ENCODE data around the gene CARMIL3.
"Not testable (repeated sequence)": the region's sequence is repeated elsewhere in the genome, so short reads cannot be mapped to it uniquely, and the experiment has no call there.

CARMIL3 gene

DNA sequence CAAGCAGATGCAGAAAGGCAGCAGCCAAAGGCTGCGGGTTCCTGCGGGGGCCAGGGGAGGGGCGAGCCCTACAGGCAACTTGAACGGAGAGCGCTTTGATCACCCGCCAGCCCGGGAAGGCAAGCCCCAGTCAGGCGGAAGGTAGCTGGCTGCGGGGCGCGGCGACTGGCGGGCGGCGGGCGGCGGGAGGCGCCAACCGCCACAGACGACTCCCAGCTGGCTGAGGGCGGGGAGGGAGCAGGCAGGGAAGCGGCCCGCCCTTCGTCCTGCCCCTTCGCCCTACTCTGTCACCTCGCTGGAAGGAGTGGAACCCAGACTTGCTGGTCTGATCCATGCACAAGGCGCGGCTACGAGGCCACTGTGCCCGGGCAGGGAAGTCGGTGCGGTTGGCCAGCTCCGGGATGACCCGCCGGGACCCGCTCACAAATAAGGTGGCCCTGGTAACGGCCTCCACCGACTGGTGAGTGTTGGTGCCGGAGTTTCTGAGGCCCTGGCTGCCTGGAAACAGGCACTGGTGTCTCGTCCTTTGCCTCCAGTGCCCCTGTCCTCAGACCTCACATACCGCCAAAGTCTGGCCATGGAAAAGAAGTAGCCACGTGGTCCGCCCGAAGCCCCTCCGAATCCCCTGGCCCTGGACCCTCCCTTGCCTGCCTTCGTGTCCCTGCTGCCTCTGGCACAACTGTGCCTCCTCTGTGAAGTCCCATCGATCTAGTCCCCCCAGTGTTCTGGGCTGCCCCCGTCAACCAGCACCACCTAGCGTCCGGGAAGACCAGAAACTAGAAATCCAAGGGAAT is 15.4 kb upstream of the CARMIL3 start:
- H3K9me3 ChIP-seq: peaks cover 0 to 7% (median 0%) of the 10 kb centered on the region in 3 donors
- peak overlapping the region; percentile 52 to 68 for H3K4me3 ChIP-seq
- peak overlapping the region; percentile 82 to 96 for H3K27ac ChIP-seq
- H3K4me1 ChIP-seq: peaks cover 0 to 5% (median 2%) of the 10 kb centered on the region in 4 donors
- no peaks in the 10 kb centered on the region for H3K36me3 ChIP-seq
- DNase-seq: peak; percentile 83 to 91
- TF ChIP-seq, protein P1, sequence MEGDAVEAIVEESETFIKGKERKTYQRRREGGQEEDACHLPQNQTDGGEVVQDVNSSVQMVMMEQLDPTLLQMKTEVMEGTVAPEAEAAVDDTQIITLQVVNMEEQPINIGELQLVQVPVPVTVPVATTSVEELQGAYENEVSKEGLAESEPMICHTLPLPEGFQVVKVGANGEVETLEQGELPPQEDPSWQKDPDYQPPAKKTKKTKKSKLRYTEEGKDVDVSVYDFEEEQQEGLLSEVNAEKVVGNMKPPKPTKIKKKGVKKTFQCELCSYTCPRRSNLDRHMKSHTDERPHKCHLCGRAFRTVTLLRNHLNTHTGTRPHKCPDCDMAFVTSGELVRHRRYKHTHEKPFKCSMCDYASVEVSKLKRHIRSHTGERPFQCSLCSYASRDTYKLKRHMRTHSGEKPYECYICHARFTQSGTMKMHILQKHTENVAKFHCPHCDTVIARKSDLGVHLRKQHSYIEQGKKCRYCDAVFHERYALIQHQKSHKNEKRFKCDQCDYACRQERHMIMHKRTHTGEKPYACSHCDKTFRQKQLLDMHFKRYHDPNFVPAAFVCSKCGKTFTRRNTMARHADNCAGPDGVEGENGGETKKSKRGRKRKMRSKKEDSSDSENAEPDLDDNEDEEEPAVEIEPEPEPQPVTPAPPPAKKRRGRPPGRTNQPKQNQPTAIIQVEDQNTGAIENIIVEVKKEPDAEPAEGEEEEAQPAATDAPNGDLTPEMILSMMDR (IDR thresholded peaks at IDR 0.05): peak; percentile 45 to 76
- intact Hi-C loops (cut with DNase I; ENCODE audit: low total_unique reads): no loop called here
- H3K27me3 ChIP-seq: no peaks in the 10 kb centered on the region

DNA sequence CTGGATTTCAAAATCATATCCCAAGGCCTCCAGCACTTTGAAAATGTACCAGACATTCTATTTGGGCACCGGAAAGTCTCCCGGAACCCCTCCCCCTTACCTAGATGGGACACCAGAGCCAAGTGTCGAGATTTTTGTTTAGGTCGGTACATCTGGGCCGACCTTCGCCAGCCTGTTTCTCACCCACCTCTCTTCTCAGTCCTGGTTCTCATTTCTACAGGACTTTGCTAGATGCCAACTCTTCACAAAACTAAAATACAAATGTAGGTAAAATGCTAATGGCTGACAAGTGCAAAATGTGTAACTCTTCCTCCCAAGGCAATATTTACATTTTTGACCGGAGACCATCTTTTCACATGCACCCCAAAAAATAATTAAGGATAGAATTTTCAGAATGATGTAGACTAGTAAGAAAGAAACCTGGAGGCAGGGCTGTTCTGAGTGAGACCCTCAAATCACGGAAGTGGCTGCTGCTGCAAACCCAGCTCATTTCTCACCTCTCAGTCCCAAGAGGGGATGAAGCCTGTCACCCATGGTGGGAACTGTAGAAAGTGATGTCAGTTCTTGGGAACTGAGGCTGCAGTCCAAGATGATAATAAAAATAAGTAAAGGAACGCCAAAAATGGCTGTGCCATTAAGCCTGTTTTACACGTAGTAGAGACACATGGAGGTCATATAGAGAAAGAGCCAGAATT is 14.7 kb upstream of the CARMIL3 start:
- H3K27me3 ChIP-seq; H3K4me1 ChIP-seq; H3K9me3 ChIP-seq; H3K36me3 ChIP-seq; intact Hi-C loops (cut with DNase I; ENCODE audit: low total_unique reads); DNase-seq: not testable (repeated sequence)
- Histone ChIP-seq H3K4me3 (peak overlapping the region; percentile 52 to 68), H3K27ac (peak overlapping the region; percentile 82 to 96)

DNA sequence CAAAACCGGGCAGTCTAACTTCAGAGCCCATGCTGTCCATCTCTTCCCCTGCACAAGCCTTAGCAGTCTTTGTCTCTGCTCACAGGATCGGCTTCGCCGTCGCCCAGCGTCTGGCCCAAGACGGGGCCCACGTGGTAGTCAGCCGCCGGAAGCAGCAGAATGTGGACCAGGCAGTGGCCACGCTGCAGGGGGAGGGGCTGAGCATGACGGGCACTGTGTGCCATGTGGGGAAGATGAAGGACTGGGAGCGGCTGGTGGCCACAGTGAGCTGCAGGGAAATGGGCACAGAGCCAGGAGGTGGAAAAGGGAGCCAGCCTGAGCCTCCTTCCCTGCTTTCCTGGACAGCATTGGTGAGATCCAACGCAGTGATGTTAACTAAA is 14.2 kb upstream of the CARMIL3 start:
- Histone ChIP-seq H3K36me3 (no peaks in the 10 kb centered on the region), H3K4me3 (no peak overlapping the region), H3K4me1 (peaks cover 0 to 5% (median 2%) of the 10 kb centered on the region in 4 donors), H3K27me3 (no peaks in the 10 kb centered on the region), H3K9me3 (peaks cover 0 to 2% (median 0%) of the 10 kb centered on the region in 3 donors), H3K27ac (peak overlapping the region; percentile 82 to 96)
- intact Hi-C loops (cut with DNase I; ENCODE audit: low total_unique reads): no loop called here
- TF ChIP-seq, protein P1 (IDR thresholded peaks at IDR 0.05): no peak
- DNase-seq: no peak

DNA sequence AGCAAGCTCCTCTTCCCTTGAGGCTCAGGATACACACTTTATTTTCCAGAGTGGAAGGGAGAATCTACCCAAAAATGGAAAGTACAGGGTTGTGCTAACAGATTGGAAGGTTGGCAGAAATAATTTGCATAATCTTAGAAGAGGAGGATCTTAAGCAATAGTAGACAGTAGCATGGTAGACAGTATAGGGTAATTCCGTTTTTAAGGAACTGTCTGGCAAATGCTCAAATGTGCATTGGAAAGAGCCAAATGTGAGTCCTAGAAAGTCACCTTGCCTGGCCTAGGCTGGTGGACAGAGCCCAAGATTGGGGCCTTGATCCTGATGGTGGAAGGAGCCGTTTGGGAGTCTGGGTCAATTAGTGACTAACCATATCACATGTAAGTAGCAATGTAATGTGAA is 13.1 kb upstream of the CARMIL3 start:
- Histone ChIP-seq H3K27me3 (no peaks in the 10 kb centered on the region), H3K27ac (no peak overlapping the region), H3K36me3 (no peaks in the 10 kb centered on the region), H3K4me3 (no peak overlapping the region), H3K9me3 (no peaks in the 10 kb centered on the region), H3K4me1 (peaks cover 0 to 5% (median 2%) of the 10 kb centered on the region in 4 donors)
- TF ChIP-seq, protein P1 (IDR thresholded peaks at IDR 0.05): no peak
- DNase-seq: no peak
- intact Hi-C loops (cut with DNase I; ENCODE audit: low total_unique reads): no loop called here

DNA sequence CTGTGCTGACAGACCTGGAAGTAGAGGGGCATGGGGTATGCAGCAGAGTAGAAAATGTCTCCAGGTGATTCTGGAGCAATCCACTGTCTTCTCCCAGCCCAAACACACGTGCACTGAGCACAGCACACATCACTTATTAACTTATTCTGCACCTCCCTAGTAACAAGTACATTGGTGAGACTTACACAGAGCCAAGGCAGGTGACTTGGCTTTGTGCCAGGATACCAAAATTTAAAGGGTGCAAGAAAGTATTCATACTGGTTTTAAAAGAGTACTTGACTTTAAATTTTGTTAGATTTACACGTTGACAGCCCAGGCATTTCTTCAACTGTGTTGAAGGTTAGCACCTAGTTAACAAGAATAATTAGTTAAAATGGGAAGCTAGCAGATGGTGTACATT is 11.1 kb upstream of the CARMIL3 start:
- Histone ChIP-seq H3K36me3 (no peaks in the 10 kb centered on the region), H3K27ac (no peak overlapping the region), H3K9me3 (no peaks in the 10 kb centered on the region), H3K4me1 (peaks cover 0 to 5% (median 2%) of the 10 kb centered on the region in 4 donors), H3K27me3 (no peaks in the 10 kb centered on the region), H3K4me3 (no peak overlapping the region)
- TF ChIP-seq, protein P1 (IDR thresholded peaks at IDR 0.05): no peak
- no peak for DNase-seq
- intact Hi-C loops (cut with DNase I; ENCODE audit: low total_unique reads): no loop called here

DNA sequence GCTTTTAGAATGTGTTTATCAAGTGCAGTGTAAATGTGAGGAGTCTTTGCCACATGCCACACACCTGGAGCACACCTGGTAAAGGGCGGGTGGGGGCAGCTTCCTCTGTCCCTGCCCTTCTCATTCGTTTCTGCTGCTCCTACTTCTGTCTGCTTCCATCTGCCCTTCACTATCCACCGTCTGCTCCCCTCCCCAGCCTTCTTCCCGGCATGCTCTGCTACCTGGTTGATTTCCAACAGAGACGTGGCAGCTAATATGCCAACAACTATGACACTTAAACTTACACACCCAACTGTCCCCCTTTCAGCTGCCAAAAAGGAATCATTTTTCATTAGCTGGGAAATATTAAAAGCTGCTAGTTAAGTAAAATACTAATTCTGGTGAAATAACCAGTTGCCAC is 9.1 kb upstream of the CARMIL3 start:
- H3K36me3 ChIP-seq: no peaks in the 10 kb centered on the region
- TF ChIP-seq, protein P1 (IDR thresholded peaks at IDR 0.05): no peak
- intact Hi-C loops (cut with DNase I; ENCODE audit: low total_unique reads): no loop called here
- H3K27ac ChIP-seq: no peak overlapping the region
- H3K4me1 ChIP-seq: no peaks in the 10 kb centered on the region
- no peak for DNase-seq
- no peaks in the 10 kb centered on the region for H3K9me3 ChIP-seq
- H3K27me3 ChIP-seq: no peaks in the 10 kb centered on the region
- H3K4me3 ChIP-seq: no peak overlapping the region

DNA sequence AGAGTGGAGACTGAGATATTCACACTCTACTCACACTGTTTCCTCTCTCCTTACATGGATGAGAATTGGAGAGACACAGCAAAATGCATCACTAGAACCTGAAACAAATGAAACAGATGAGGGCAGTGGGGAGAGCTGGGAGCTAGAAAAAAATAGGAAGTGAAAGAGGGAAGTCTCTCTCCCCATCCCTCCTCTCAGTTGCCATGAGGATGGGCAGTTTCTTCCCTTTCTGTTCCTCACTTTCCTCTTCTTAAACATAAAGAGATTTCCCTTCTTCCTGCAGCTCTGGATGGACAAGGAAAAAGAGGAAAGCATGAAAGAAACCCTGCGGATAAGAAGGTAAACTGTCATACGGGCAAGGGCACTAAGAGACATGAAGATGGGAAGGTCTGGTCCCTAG is 2.8 kb upstream of the CARMIL3 start:
- H3K9me3 ChIP-seq; H3K27me3 ChIP-seq; H3K27ac ChIP-seq; DNase-seq; intact Hi-C loops (cut with DNase I; ENCODE audit: low total_unique reads); H3K36me3 ChIP-seq; H3K4me3 ChIP-seq: not testable (repeated sequence)
- peaks cover 0 to 20% (median 15%) of the 10 kb centered on the region in 4 donors for H3K4me1 ChIP-seq

DNA sequence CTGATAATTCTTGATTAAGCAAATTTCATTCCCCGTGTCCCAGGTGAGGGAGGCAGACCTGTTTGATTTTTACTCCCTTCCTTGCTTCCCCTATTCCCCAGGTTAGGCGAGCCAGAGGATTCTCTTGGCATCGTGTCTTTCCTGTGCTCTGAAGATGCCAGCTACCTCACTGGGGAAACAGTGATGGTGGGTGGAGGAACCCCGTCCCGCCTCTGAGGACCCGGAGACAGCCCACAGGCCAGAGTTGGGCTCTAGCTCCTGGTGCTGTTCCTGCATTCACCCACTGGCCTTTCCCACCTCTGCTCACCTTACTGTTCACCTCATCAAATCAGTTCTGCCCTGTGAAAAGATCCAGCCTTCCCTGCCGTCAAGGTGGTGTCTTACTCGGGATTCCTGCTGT is 1.1 kb upstream of the CARMIL3 start:
- H3K27me3 ChIP-seq: peaks cover 0 to 20% of the 10 kb centered on the region in 2 donors
- DNase-seq; H3K4me3 ChIP-seq; H3K9me3 ChIP-seq; H3K27ac ChIP-seq; H3K36me3 ChIP-seq; intact Hi-C loops (cut with DNase I; ENCODE audit: low total_unique reads): not testable (repeated sequence)
- peaks cover 0 to 20% (median 15%) of the 10 kb centered on the region in 4 donors for H3K4me1 ChIP-seq
